HG03378 (cell line): Measurements from ENCODE around the gene RAB7A.
"Not testable (repeated sequence)": the region's sequence is repeated elsewhere in the genome, so short reads cannot be mapped to it uniquely, and the experiment has no call there.

Experiments used
- ATAC-seq: cut with Tn5 transposase; IDR thresholded peaks from one replicate; pipeline ENCODE4 v1.9.1; 2021; ENCODE audit warnings: mild to moderate bottlenecking, moderate library complexity; ENCODE audit not compliant: unreplicated experiment

RAB7A gene

DNA sequence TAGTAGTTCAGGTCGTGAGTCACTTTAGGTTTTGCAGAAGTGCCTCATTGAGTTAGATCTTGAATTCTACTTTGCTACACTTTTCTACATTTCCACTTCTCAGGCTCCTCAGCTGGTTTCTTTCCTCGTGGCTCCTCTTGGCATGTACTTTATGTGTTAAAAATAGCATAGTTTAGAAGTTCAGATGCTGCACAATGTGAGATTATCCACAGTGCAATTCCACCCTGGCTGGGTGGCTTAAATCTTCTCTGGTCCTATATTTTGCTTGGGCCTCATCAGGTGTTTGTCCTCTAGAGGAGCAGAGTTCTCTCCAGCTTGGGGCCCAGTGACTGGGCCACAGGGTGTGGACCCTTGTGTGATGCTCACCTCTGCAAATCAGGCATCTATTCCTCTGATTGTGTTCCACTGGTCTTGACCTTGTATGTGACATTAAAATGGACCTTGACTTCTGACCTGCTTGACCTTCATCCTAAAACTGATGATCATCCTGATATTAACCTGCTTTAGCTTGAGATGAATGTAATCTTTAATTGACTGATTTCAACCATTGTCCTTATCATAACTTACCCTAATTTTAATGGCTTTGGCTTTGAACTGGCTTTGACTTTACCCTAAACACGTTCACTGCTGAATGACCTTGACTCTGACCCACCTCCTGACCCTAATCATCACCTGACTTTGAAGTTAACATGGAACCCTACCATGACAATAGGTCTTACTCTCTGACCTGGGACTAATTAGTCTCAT is 89.5 kb downstream of the RAB7A start:
- ATAC-seq = no peak

DNA sequence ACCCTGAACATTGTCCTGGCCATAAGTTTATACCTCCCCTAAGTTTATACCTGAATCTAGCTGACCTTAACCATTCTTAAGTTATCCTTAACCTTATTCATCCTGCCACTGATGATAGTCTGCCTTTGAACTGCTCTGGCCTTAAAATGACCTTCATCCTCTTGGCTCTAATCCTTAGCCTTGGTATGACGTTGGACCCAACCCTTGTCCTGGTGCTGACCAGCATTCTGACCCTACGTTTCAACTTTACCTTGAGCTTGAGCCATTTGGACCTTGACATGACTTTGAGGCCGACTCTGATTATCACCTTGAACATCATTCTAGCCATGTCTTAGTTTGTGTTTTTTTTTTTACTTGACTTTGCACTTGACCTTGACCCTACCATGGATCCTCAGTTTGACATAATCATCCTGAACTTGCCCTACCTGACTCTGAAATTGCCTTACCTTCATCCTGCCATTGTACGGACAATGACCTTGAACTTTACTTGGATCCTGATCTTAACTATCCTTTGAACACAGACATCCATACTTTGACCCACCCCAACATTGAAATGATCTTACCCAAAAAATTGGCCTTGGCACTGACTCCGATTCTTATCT is 92.3 kb downstream of the RAB7A start:
- no peak for ATAC-seq

DNA sequence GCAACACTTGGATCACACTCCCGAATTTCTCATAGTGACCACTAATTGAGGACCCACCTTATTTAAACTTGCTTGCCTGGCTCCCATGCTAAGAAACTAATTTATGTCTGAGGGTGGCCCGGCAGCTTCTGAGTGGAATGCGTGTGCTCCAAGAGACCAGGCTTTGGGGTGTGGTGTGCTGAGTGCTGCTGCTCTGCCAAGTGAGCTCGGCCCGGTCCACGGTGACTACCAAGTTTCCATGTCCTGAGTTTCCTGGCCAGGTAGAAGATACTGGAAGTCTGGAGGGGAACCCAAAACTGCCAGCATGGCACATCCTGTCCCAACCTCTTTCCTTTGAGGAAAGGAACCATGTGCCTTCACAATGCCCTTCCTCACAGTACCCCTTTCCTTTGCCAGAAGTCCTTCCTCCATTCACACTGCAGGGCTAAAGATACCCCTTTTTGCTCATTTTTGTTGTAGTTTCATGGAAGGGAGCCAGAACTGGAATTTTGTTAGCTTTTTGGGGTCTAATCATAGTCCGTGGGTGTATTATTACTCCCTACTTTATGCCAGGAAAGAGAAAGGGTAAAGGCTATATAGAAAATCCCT is 94.4 kb downstream of the RAB7A start:
- no peak for ATAC-seq

DNA sequence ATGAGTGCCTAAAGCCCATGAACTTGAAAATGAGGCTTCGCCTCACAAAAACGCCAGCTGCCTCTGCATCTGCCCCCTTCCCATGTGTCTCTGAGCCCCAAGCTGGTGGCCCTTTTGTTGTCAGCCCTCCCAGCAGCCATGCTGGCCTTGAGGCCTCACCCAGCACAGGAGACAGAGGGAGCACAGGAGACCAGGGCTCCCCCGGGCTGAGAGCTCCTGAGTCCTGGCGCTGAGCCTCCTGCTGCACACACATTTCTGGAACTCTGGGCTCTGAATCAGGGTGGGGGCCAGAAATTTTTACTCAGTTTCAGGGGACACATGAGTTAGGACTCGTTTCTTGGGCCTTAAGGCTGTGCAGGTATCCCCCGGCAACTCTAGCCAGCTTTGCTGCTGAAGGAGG is 97.0 kb downstream of the RAB7A start:
- no peak for ATAC-seq

DNA sequence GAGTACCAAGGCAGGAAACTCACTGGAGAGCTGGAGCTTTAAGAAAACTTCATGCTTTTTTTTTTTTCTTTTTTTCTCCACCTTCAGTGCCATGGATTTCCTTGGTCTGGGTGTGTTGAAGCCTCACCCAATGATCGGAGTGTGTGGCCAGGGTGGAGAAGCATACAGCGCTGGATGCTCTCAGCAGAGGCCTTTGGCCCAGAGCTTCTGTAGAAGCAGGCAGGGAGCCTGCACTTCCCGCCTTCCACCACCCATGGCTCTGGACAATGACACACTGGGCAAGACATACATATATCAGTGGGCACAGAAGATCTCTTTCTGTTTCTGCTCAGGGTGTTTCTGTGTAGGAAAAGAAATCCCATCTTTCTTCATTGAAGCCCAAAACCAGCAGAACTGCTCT is 97.6 kb downstream of the RAB7A start:
- ATAC-seq = no peak

DNA sequence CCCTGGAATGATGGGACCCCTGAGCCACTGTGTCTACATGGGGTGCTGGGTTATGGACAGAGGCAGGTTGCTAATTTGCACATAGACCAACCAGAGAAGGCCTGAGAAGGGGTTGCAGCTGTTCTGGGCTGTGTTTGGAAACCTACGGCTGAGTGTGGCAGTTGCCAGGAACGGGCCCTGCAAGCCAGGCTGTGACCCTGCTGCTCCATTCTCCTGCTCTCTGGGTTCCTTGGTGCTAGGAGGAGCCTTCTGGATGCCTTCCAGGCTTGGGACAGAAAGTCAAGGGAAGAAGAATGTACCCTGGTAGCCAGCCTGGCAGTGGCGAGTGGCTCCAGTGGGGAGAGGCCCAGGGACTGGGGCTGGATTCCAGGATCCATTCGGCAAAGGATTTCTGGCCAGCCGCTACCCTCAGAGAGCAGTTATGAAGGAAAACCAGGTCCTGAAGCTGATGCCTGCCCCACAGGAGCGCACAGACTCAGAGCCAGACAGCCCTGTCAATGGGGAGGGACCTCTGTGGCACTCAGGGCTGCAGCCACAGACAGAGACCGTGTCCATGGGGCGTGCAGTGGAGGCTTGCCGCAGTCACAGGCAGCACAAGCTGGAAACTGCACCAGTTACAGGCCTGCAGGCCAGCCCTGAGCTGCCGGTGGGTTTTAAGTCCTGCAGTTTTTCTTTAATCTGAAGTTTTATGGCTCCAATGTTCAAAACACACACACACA is 98.3 kb downstream of the RAB7A start:
- no peak for ATAC-seq

DNA sequence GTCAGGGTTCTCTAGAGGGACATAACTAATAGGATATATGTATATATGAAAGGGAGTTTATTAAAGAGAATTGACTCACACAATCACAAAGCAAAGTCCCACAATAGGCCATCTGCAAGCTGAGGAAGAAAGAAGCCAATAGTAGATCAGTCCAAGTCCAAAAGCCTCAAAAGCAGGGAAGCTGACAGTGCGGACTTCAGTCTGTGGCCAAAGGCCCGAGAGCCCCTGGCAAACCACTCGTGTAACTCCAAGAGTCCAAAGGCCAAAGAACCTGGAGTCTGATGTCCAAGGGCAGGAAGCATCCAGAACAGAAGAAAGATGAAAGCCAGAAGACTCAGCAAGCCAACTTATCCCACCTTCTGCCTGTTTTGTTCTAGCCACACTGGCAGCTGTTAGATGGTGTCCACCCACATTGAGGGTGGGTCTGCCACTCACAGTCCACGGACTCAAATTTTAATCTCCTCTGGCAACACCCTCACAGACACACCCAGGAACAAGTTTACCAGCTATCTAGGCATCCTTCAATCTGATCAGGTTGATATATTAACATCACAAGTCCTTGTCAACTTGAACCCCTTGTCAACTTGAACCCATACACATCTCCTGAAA is 99.2 kb downstream of the RAB7A start:
- ATAC-seq = no peak

DNA sequence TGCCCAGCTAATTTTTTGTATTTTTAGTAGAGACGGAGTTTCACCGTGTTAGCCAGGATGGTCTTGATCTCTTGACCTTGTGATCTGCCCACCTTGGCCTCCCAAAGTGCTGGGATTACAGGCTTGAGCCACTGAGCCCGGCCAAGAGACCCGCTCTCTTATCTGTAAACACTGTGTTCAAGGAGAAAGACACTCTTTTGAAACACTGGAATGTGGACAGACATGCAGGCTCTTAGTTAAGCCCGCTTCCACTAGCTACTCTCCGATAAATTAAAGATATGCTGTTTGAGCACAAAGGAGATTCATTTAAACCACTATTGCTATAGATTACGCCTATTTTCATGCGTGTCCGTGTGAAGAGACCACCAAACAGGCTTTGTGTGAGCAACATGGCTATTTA is 103.1 kb downstream of the RAB7A start:
- ATAC-seq = not testable (repeated sequence)

DNA sequence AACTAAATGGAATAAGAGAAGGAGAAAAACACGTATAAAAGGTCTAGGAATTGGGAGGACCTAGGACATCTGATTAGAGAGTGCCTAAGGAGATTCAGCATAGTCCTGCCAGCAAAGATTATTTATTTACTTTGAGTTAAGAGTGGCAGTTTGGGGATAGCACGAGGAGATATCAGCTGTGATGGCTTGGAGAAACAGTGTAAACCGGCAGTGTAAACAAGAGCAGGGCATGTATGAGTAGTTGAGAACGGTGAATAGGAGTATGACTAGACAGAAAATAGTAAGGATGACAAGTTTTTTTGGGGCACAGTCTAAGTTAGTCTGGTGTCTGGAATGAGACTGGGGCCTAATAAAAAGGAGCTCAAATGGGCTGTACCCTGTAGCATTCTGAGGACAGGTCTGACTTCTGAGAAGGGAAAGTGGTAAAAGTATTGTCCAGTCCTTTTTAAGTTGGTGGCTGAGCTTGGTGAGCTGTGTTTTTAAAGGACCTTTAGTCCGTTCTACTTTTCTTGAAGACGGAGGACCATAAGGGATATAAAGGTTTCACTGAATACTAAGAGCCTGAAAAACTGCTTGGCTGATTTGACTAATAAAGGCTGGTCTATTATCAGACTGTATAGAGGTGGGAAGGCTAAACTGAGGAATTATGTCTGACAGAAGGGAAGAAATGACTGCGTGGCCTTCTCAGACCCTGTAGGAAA is 104.1 kb downstream of the RAB7A start:
- ATAC-seq = not testable (repeated sequence)

DNA sequence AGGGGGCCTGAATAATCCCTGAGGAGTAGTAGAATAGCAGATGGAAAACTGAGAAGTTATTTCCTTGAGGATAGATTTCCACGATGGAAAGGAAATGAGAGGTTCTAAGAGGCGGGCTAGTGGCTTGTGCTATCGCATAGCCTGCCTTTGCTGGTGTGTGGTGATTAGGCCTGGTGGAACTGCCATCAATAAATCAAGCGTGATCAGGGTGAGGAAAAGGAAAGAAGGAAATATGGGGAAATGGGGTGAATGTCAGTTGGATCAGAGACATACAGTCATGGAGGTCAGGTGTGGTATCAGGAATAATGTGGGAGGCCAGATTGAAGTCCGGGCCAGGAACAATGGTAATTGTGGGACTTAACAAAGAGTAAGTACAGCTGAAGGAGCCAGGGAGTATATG is 104.8 kb downstream of the RAB7A start:
- ATAC-seq = not testable (repeated sequence)

DNA sequence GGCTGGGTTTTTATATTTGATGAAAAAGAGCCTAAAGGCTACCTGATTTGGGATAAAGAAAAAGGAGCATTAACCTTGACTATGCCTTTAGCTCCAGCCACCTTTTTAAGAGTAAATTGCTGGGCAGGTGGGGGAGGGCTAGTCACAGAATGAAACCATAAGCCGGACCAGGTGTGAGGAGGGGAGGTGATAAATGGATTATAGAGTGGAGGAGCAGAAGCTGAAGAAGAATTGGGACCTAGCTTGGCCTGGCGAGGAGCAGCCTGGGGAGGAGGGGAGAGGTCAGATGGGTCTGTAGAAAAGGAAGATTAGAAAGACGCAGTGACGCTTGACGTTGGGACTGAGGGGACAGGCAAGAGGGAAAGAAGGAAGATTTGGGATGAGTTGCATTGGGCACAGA is 107.0 kb downstream of the RAB7A start:
- not testable (repeated sequence) for ATAC-seq

DNA sequence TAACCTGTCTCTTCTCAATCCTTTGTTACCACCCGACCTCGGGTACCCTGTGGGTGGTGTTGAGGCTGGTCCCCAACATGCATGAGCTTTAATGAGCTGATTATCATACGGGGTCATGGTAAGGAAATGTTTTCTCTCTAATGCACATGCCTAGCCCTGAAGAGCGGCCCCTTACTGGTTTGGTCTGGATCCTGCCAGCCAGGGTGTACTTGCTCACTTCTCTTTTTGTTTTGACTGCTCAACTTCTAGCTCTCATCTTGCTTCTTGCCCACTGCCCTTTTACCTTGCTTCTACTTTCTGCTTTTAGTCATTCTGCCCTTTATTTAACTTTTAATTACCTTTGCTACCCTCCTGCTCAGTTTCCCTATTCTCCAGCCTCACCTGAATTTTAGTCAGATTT is 109.1 kb downstream of the RAB7A start:
- ATAC-seq = no peak

DNA sequence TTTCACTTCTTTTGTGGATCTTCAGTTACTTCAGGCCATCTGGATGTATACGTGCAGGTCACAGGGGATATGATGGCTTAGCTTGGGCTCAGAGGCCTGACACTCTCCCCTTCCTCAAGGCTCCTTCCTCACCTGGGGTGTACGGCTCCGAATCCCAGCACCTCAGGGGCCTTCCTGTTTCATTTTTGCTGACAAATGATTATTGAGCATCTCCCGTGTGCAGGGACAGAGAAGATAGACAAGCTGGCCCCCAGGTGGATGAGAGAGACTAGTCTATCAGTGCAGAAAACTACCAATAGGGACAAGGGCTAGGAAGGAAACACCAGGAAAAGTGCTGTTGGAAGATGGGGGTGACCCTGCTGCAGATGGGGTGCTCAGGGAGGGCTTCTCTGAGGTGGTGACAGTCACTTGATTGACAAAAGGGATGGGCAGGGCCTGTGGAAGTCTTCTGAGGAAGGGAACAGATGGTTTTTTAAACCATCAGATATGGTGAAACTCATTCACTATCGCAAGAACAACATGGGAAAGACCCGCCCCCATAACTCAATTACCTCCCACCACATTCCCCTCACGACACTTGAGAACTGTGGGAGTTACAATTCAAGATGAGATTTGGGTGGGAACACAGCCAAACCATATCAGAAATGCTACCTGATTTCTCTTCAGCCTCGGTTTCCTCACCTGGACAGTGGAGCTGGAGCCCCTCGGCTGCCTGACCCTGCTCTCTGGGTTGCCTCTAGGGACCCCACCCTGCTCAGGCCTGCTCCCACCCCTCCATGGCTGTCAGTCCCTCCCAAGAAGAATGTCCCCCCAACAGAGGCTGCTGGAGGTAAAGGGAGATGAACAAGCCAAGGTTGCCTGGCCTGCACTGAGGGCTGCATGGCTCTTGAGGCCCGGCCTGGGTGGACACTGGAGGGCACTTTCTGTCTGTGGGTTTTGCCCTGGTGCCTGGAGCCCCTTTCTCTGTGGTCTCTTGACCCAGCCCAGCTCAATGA is 116.2 kb downstream of the RAB7A start:
- ATAC-seq = no peak

DNA sequence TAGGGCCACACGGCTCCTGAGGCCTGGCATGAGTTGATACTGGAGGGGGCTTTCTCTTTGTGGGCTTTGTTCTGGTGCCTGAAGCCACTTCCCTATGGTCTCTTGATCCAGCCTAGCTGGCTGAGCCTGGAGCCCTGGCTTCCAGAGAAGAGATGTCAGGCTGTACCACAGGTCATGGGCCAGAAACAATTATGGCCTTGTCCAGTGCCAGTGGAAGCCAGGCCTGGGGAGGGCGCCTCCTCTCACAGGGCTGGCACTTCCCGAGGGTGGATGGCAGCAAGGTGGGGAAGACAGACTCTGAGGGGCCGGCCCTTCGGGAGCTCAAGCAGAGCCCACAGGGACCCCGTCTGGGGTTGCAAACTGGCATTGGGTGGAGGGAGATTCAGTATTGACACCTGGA is 118.5 kb downstream of the RAB7A start:
- ATAC-seq = no peak

DNA sequence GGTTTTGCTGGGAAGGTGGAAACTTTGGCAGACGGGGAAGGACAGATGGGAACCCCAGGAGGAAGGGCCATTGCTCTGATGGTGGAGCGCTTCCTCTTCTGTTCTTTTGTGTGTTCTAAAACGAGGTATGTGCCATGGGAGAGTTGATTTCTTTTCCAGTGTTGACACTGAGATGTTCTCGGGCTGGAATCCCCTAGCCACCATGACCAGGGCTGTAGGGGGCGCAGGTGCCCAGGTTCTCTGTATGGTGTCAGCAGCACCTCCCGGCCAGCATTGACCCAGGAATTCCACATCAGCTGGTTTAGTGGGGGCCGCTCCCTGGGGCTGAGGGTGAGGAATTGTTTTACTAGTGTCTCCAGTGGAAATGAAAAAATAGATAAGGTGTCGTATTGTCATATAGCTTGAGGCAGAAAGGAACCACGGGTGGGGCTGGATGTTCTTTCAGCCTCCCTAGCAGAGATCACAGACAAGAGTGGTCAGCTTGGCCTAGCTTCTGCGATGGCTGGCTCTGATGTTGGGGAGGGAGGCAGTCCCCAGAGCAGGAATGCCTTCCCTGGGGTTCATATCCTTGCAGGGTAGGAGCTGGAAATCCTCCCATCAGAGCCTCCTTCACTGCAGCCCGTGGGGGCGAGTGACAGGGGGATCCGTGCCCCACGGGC is 119.3 kb downstream of the RAB7A start:
- no peak for ATAC-seq

DNA sequence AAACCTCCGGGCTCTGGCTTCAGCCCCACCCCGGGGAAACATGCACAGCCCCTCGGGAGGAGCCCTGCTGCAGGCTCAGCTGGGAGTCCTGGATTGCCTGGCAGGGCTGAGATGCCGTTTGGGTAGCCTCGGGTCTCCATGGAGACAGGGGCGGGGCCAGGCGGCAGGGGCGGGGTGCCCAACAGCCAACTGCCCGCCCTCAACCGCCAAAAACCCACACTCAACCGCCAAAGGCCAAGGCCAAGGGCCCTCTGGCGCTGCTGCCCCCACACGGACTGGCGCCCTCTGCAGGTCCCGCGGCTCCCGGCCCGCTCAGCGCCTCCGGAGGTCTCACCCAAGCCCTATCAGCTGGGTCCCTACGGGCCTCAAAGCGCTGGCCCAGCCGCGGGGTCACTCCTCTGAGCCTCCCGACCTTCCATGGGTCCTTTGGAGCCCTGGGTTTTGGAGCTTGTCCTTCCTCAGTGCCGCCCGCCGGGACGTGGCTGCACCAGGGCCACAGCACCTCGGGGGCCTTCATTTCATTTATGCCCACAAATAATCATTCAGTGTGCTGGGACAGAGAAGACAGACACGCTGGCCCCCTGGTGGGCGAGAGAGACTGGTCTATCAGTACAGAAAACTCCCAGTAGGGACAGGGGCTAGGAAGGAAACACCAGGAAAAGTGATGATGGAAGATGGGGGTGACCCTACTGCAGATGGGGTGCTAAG is 119.9 kb downstream of the RAB7A start:
- peak; percentile 66 for ATAC-seq

DNA sequence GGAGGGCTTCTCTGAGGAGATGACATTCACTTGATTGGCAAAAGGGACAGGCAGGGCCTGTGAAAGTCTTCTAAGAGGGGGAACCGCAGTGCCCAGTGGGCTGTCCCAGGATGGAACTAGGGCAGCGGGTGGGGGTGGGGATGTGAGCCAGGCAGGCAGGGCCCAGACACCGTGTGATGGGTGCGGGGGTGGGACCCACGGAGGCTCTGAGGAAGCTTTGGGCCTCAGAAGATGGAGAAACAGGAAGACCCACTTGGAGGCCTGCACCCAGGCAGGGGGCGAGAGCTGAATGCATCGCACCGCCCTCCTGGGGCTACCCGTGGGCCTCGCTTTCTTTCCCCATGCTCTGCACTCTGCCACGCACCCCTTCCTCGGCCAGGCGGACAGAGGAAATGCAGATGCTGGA is 120.5 kb downstream of the RAB7A start:
- ATAC-seq = no peak

DNA sequence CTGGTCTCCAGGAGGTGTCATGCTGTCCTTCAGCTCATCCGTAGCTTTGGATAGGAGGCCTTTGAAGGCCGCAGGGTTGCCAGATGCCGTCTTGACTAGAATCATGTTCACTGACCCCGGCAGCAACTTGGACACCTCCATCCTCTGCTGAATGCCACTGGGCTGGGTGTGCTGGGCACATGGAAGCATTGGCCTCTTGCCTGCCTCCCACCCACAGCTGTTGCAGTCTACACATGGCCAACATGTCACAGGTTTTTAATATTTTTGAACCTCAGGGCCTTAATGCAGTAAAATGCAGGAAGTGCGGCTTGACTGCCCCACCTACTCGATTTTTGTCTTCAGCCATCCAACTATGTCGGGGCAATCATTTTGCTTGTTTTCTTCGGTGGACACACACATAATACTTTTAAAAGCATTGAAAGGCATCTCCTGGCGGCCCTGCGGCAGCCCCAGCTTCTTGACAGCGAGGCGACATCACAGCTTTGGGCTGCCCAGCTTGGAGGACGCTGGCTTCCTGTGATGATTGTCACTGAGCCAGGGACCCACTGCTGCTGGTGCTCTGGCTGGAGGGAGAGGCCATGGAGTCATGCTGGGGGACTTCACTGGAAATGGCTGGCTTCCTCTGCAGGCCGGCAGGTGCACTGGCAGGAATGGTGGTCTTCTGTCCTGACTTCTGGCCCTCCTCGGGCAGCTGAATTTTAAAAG is 121.8 kb downstream of the RAB7A start:
- no peak for ATAC-seq
